Eye (tissue), 1 donor: ENCODE results near the gene OSBPL1A.

Experiments used
- DNase-seq: peaks from one replicate; pipeline ENCODE4 v3.0.0-alpha.2; 2015

The OSBPL1A gene

GRCh38 chr18:24209558-24209957 lies 188.1 kb downstream of the OSBPL1A start:
- no peak for DNase-seq

GRCh38 chr18:24208270-24209035 lies 189.2 kb downstream of the OSBPL1A start:
- no peak for DNase-seq

- DNase-seq, result no peak
Observed at GRCh38 chr18:24204904-24205303, 192.7 kb downstream of the OSBPL1A start.

- no peak for DNase-seq
Observed at GRCh38 chr18:24201699-24202687, 195.6 kb downstream of the OSBPL1A start.

- peak; percentile 27 for DNase-seq
Observed at GRCh38 chr18:24200494-24201290, 196.9 kb downstream of the OSBPL1A start.

- DNase-seq, result no peak
Observed at GRCh38 chr18:24199372-24199962, 198.2 kb downstream of the OSBPL1A start.

GRCh38 chr18:24198461-24198860 lies 199.2 kb downstream of the OSBPL1A start:
- DNase-seq, result no peak

- no peak for DNase-seq
Observed at GRCh38 chr18:24197412-24197811, 200.2 kb downstream of the OSBPL1A start.

GRCh38 chr18:24196764-24197163 lies 200.9 kb downstream of the OSBPL1A start:
- DNase-seq, result no peak

GRCh38 chr18:24195296-24196053 lies 202.1 kb downstream of the OSBPL1A start:
- no peak for DNase-seq

- DNase-seq, result no peak
Observed at GRCh38 chr18:24190590-24190989, 207.0 kb downstream of the OSBPL1A start.

- no peak for DNase-seq
Observed at GRCh38 chr18:24189664-24190346, 207.8 kb downstream of the OSBPL1A start.

GRCh38 chr18:24189007-24189528 lies 208.6 kb downstream of the OSBPL1A start:
- DNase-seq, result no peak

GRCh38 chr18:24188120-24188519 lies 209.5 kb downstream of the OSBPL1A start:
- DNase-seq, result no peak

- DNase-seq, result no peak
Observed at GRCh38 chr18:24187689-24188088, 209.9 kb downstream of the OSBPL1A start.

GRCh38 chr18:24187049-24187448 lies 210.6 kb downstream of the OSBPL1A start:
- no peak for DNase-seq

- no peak for DNase-seq
Observed at GRCh38 chr18:24185805-24186204, 211.8 kb downstream of the OSBPL1A start.

GRCh38 chr18:24181806-24182205 lies 215.8 kb downstream of the OSBPL1A start:
- DNase-seq, result no peak

- no peak for DNase-seq
Observed at GRCh38 chr18:24180048-24180447, 217.6 kb downstream of the OSBPL1A start.

- no peak for DNase-seq
Observed at GRCh38 chr18:24177499-24178133, 220.0 kb downstream of the OSBPL1A start.
